KMS-11 (cell line): ENCODE results near the gene SLC48A1.

Source experiments
- H2AFZ ChIP-seq: fragments of 200-600 bp; sonication (generic); 2 replicates; pipeline ENCODE4 v1.6.1; 2016; ENCODE audit warnings: antibody characterized with exemption, mixed run types, low read depth
- H3K27ac ChIP-seq: fragments of 200-600 bp; sonication (generic); 2 replicates; pipeline ENCODE4 v1.6.1; 2016; ENCODE audit warnings: mild to moderate bottlenecking, mixed run types
- H3K27me3 ChIP-seq: fragments of 200-600 bp; sonication (generic); 2 replicates; pipeline ENCODE4 v1.6.1; 2017; ENCODE audit warnings: mild to moderate bottlenecking, low read depth, mixed run types, moderate library complexity; ENCODE audit not compliant: insufficient read depth
- H3K36me3 ChIP-seq: fragments of 200-600 bp; sonication (generic); 2 replicates; pipeline ENCODE4 v1.6.1; 2017; ENCODE audit warnings: mild to moderate bottlenecking, mixed run types; ENCODE audit not compliant: insufficient read depth
- H3K4me1 ChIP-seq: fragments of 200-600 bp; sonication (generic); 2 replicates; pipeline ENCODE4 v1.6.1; 2016; ENCODE audit warnings: mild to moderate bottlenecking, low read depth, mixed run types; ENCODE audit not compliant: poor library complexity, severe bottlenecking
- H3K4me2 ChIP-seq: fragments of 200-600 bp; sonication (generic); 2 replicates; pipeline ENCODE4 v1.7.0; 2016; ENCODE audit warnings: mild to moderate bottlenecking, mixed run types
- H3K4me3 ChIP-seq: fragments of 200-600 bp; sonication (generic); IDR thresholded peaks from 2 replicates; pipeline ENCODE4 v1.6.1; 2017; ENCODE audit warnings: low read depth, low read length, mixed read lengths; ENCODE audit not compliant: insufficient read depth
- H3K79me2 ChIP-seq: fragments of 200-600 bp; sonication (generic); 2 replicates; pipeline ENCODE4 v1.6.1; 2016; ENCODE audit warnings: low read depth, mixed run types; ENCODE audit not compliant: insufficient read depth
- H3K9ac ChIP-seq: fragments of 200-600 bp; sonication (generic); 2 replicates; pipeline ENCODE4 v1.6.1; 2016; ENCODE audit warnings: mild to moderate bottlenecking, mixed run types
- H4K20me1 ChIP-seq: fragments of 200-600 bp; sonication (generic); 2 replicates; pipeline ENCODE4 v1.6.1; 2016; ENCODE audit warnings: mild to moderate bottlenecking, mixed run types; ENCODE audit not compliant: insufficient read depth
- CTCF ChIP-seq: fragments of 200-600 bp; sonication (generic); conservative IDR thresholded peaks from 2 replicates; pipeline ENCODE4 v1.6.1; 2017; ENCODE audit warnings: low read depth, mild to moderate bottlenecking, antibody characterized with exemption, low read length, moderate library complexity, mixed read lengths

SLC48A1 gene

GRCh38 chr12:47795814-47796411 lies 22.9 kb downstream of the SLC48A1 start:
- no peaks in the 10 kb centered on the region for H3K27me3 ChIP-seq
- H3K4me2 ChIP-seq, result no peak overlapping the region
- H3K27ac ChIP-seq, result no peak overlapping the region
- no peak overlapping the region for H3K4me3 ChIP-seq
- no peak overlapping the region for H2AFZ ChIP-seq
- no peak overlapping the region for H3K9ac ChIP-seq
- peaks cover 7% of the 10 kb centered on the region; the same call in 1 of the 2 replicates for H3K79me2 ChIP-seq
- H3K4me1 ChIP-seq, result no peaks in the 10 kb centered on the region
- no peaks in the 10 kb centered on the region for H3K36me3 ChIP-seq
- TF ChIP-seq CTCF, result no peak
- no peaks in the 10 kb centered on the region for H4K20me1 ChIP-seq

- peak; percentile 38; the same call in 1 of the 2 replicates for TF ChIP-seq CTCF
- no peaks in the 10 kb centered on the region for H3K36me3 ChIP-seq
- H3K27me3 ChIP-seq, result no peaks in the 10 kb centered on the region
- H3K9ac ChIP-seq, result no peak overlapping the region
- H2AFZ ChIP-seq, result no peak overlapping the region
- no peak overlapping the region for H3K27ac ChIP-seq
- H3K4me3 ChIP-seq, result no peak overlapping the region
- no peak overlapping the region for H3K4me2 ChIP-seq
- peaks cover 7% of the 10 kb centered on the region for H3K4me1 ChIP-seq
- H4K20me1 ChIP-seq, result no peaks in the 10 kb centered on the region
- peaks cover 15% of the 10 kb centered on the region; the same call in 1 of the 2 replicates for H3K79me2 ChIP-seq
Measured at GRCh38 chr12:47797441-47797840, 24.4 kb downstream of the SLC48A1 start.

- Histone ChIP-seq H4K20me1 (no peaks in the 10 kb centered on the region), H3K4me2 (no peak overlapping the region), H3K27ac (no peak overlapping the region), H3K79me2 (peaks cover 25% of the 10 kb centered on the region; the same call in 1 of the 2 replicates), H3K9ac (no peak overlapping the region), H3K36me3 (no peaks in the 10 kb centered on the region), H3K4me3 (no peak overlapping the region), H3K4me1 (peaks cover 17% of the 10 kb centered on the region), H3K27me3 (no peaks in the 10 kb centered on the region), H2AFZ (no peak overlapping the region)
- no peak for TF ChIP-seq CTCF
Measured at GRCh38 chr12:47798382-47798948, 25.4 kb downstream of the SLC48A1 start.

GRCh38 chr12:47799357-47799955 lies 26.4 kb downstream of the SLC48A1 start:
- peaks cover 35% of the 10 kb centered on the region; the same call in 1 of the 2 replicates for H3K79me2 ChIP-seq
- H3K4me3 ChIP-seq, result no peak overlapping the region
- no peaks in the 10 kb centered on the region for H3K36me3 ChIP-seq
- TF ChIP-seq CTCF, result no peak
- no peak overlapping the region for H3K9ac ChIP-seq
- H3K4me1 ChIP-seq, result peaks cover 27% of the 10 kb centered on the region
- H4K20me1 ChIP-seq, result no peaks in the 10 kb centered on the region
- H3K4me2 ChIP-seq, result no peak overlapping the region
- H3K27ac ChIP-seq, result no peak overlapping the region
- H3K27me3 ChIP-seq, result no peaks in the 10 kb centered on the region
- no peak overlapping the region for H2AFZ ChIP-seq
